HFFc6 (cell line): ENCODE measurements around the gene SRMS. TPM values are rescaled to one million over a fixed set of nuclear protein-coding genes. Genes with fewer than 3 reads are reported as not detected.

Source experiments
- DNase-seq: peaks from one replicate; pipeline ENCODE4 v3.0.0-alpha.2; 2018
- H3K27ac Mint-ChIP-seq: 2 replicates; pipeline ENCODE4 v1.8.0; 2020; ENCODE audit warnings: mild to moderate bottlenecking, mixed read lengths
- H3K27me3 Mint-ChIP-seq: 2 replicates; pipeline ENCODE4 v1.8.0; 2021; ENCODE audit warnings: mild to moderate bottlenecking, moderate library complexity, mixed read lengths; ENCODE audit not compliant: insufficient read depth
- H3K36me3 Mint-ChIP-seq: 2 replicates; pipeline ENCODE4 v1.8.0; 2021; ENCODE audit warnings: low read depth, mixed read lengths
- H3K4me1 Mint-ChIP-seq: 2 replicates; pipeline ENCODE4 v1.8.0; 2020; ENCODE audit warnings: low read depth, mixed read lengths
- H3K4me3 Mint-ChIP-seq: 2 replicates; pipeline ENCODE4 v1.8.0; 2020; ENCODE audit warnings: mild to moderate bottlenecking, moderate library complexity, mixed read lengths
- H3K9me3 Mint-ChIP-seq: 2 replicates; pipeline ENCODE4 v1.8.0; 2020; ENCODE audit warnings: mild to moderate bottlenecking, mixed read lengths
- CTCF ChIP-seq: fragments of 200-600 bp; sonication (generic); IDR thresholded peaks from 2 replicates; pipeline ENCODE4 v1.5.0; 2021; ENCODE audit warnings: antibody characterized with exemption, mild to moderate bottlenecking
- total RNA-seq, 6 experiments: library from RNA; stranded (reverse); fragmentation: NEBNext Ultra II Directional; extraction: Animal tissue kit (Norgen Biotek cat#: 25700); gene quantifications; 2 replicates in 1 of 6; 3 replicates in 5 of 6; pipeline ENCODE4 v1.2.3, GENCODE V29; 2021

SRMS gene
- total RNA-seq, 6 experiments from 2014 or later, result not detected

DNA sequence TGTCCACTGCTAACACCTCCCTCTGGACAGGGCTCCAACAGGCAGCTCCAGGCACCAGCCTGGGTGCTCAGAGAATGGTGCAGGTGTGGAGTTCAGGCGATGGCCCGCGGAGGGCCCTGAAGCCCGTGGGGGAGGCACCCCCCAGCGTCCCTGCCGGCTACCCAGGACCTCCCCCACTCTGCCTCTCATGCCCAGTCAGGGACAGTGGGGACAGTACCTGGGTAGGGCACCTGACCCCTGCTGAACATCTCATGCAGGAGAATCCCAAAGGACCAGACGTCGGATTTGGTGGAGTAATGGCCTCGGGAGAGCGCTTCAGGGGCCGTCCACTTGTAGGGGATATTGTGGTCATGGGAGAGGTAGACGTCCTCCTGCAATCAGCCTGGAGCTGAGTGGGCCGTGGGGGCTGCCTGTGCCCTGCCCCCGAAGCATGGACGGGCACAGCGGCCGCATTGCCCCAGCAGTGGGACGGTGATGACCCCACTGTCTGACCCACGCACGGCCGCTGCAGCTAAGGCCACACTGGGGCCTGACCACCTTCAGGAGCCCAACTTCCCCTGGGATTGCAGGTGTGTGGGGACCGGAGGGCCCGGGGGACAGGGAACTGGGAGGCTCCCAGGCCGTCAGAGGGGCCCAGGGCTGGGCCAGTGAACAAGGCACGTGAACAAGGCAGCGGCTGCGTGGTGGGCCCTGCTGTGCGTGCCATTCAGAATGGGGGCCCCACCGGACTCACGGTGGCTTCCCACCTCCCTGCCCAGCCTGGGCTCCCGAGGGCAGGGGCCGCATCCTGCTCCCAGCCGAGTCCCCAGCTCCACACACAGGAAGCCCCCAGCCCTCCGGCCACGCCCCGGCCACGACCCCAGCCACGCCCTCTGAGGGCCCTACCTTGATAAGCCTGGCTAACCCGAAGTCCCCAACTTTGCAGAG lies 17.4 kb downstream of the SRMS start:
- H3K4me3 Mint-ChIP-seq, result no peak overlapping the region
- no peak overlapping the region for H3K27ac Mint-ChIP-seq
- TF ChIP-seq CTCF, result no peak
- peaks cover 10% of the 10 kb centered on the region for H3K27me3 Mint-ChIP-seq
- H3K9me3 Mint-ChIP-seq, result no peaks in the 10 kb centered on the region; the same call in 1 of the 2 replicates
- H3K4me1 Mint-ChIP-seq, result no peaks in the 10 kb centered on the region
- DNase-seq, result no peak
- H3K36me3 Mint-ChIP-seq, result no peaks in the 10 kb centered on the region

DNA sequence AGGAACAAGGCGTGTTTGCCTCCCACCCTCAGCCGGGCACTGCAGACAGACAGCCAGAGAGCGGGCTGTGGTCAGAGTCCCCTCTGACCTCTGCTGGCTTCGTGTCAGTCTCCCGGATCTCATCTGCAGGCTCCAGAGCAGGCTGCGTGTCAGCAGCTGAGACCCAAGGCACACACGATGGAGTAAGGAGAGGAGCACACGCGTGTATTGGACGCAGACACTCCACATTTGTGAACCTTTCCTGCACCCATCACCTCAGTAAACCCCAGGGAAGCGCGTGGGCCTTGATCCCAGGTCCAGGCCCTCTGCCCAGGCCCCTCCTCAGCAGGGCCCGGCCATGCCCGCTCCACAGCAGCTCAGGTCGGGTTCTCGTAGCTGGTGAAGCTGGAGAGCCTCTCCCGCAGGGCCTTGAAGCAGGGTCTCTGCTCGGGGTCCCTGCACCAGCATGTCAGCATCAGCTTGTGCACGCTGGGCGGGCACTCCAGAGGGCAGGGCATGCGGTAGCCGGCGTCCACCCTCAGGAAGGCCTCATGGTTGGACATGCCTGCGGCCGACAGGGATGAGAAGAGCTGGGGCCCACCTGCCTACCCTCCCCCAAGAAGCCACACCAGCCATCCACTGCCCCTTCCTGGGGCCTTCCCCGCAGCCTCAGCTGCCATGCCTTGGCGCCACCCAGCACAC lies 18.2 kb downstream of the SRMS start:
- Mint-ChIP-seq H3K36me3 (no peaks in the 10 kb centered on the region; the same call in 1 of the 2 replicates), H3K9me3 (no peaks in the 10 kb centered on the region; the same call in 1 of the 2 replicates), H3K27me3 (peaks cover 10% of the 10 kb centered on the region), H3K27ac (no peak overlapping the region), H3K4me1 (no peaks in the 10 kb centered on the region), H3K4me3 (no peak overlapping the region)
- DNase-seq, result no peak
- no peak for TF ChIP-seq CTCF

DNA sequence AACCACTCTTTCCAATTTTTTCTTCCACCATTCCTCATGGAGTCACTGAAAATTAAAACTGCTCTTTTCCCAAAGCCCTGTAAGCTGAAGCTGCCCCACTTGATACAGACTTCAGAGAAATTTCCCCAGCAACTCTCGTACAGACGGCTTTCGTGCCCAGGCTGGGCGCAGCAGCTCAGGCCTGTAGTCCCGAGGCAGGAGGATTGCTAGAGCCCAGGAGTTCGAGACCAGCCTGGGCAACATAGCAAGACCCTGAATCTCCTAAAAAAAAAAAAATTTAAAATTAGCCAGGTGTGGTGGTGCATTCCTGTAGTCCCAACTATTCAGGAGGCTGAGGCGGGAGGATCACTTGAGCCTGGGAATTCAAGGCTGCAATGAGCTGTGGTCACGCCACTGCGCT lies 20.4 kb downstream of the SRMS start:
- peaks cover 10% of the 10 kb centered on the region for H3K27me3 Mint-ChIP-seq
- DNase-seq, result no peak
- H3K9me3 Mint-ChIP-seq, result no peaks in the 10 kb centered on the region; the same call in 1 of the 2 replicates
- H3K27ac Mint-ChIP-seq, result no peak overlapping the region; the same call in 1 of the 2 replicates
- H3K4me1 Mint-ChIP-seq, result no peaks in the 10 kb centered on the region
- peak overlapping the region; percentile 3; the same call in 1 of the 2 replicates for H3K4me3 Mint-ChIP-seq
- TF ChIP-seq CTCF, result no peak
- H3K36me3 Mint-ChIP-seq, result peaks cover 5% of the 10 kb centered on the region; the same call in 1 of the 2 replicates

GRCh38 chr20:63525971-63526370 lies 21.6 kb downstream of the SRMS start:
- peaks cover 10% of the 10 kb centered on the region for H3K27me3 Mint-ChIP-seq
- H3K36me3 Mint-ChIP-seq, result peaks cover 5% of the 10 kb centered on the region; the same call in 1 of the 2 replicates
- H3K9me3 Mint-ChIP-seq, result no peaks in the 10 kb centered on the region; the same call in 1 of the 2 replicates
- no peak for TF ChIP-seq CTCF
- no peaks in the 10 kb centered on the region for H3K4me1 Mint-ChIP-seq
- no peak overlapping the region for H3K4me3 Mint-ChIP-seq
- no peak overlapping the region for H3K27ac Mint-ChIP-seq
- DNase-seq, result no peak

GRCh38 chr20:63525185-63525584 lies 22.4 kb downstream of the SRMS start:
- Mint-ChIP-seq H3K4me3 (no peak overlapping the region), H3K9me3 (no peaks in the 10 kb centered on the region; the same call in 1 of the 2 replicates), H3K36me3 (peaks cover 5% of the 10 kb centered on the region; the same call in 1 of the 2 replicates), H3K27me3 (peaks cover 10% of the 10 kb centered on the region), H3K4me1 (no peaks in the 10 kb centered on the region), H3K27ac (no peak overlapping the region)
- no peak for TF ChIP-seq CTCF
- DNase-seq, result no peak
